Measurements from ENCODE around the gene ADIPOR2. TPM values are rescaled to one million over a fixed set of nuclear protein-coding genes. Genes with fewer than 3 reads are reported as not detected.

The ADIPOR2 gene
- total RNA-seq, 2 experiments from 2014 or later = 24.7 to 51.1 TPM

DNA sequence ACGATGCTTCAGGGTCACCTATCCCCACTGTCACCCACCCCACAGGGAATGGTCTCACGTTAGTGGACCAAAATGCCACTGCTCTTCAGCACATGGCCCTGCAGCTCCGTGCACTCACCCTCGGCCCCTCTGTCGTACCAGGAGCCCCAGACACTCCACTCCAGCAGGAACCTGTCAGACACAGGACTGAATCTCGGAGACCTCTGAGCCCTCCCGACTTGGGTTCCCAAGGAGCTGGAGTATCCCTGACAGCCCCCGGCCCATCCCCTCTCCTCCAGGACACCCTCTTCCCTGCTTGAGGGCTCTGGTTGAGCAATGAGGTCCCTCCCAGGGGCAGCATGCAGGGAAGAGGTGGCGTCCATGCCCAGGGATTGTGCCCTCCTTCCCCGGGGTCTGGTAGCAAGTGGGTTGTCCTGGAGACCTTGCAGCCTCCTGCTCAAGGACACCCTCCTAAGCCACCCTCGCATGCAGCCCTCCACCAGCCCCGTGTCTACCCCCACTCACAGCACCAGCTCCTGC, 109.1 kb downstream of the ADIPOR2 start:
- no peak for DNase-seq (ENCODE audit: low spot score)
- Histone ChIP-seq H3K27ac (ENCODE audit: low read depth, low read length, poor library complexity, severe bottlenecking) (no peak overlapping the region), H3K4me1 (ENCODE audit: insufficient read depth, low read length, poor library complexity, severe bottlenecking) (peaks cover 25% of the 10 kb centered on the region), H3K79me2 (ENCODE audit: insufficient read depth, low read depth, low read length) (no peaks in the 10 kb centered on the region), H3K36me3 (ENCODE audit: insufficient read depth, low read length) (no peaks in the 10 kb centered on the region), H2AFZ (ENCODE audit: low read length) (no peak overlapping the region), H3K4me2 (ENCODE audit: low read length) (no peak overlapping the region), H3K9me2 (ENCODE audit: insufficient read depth, low read length) (no peaks in the 10 kb centered on the region), H3K9me3 (ENCODE audit: low read length) (no peaks in the 10 kb centered on the region), H4K20me1 (ENCODE audit: insufficient read depth, low read length) (no peaks in the 10 kb centered on the region), H3K4me3 (ENCODE audit: low read depth, low read length, poor library complexity, severe bottlenecking) (no peak overlapping the region)
- TF ChIP-seq CTCF (conservative IDR thresholded peaks at IDR 0.05; ENCODE audit: low read length) = no peak
- TF ChIP-seq EZH2phosphoT487 (IDR thresholded peaks at IDR 0.05; ENCODE audit: borderline replicate concordance, low read depth, low read length) = no peak
- CTCF ChIA-PET (ENCODE audit: unreplicated experiment) = interaction anchor here (0.6 kb wide), 1 partner anchor 958 kb away, joined by 3 read pairs; no protein-coding TSS in a partner anchor
- POLR2A ChIA-PET = interaction anchor here (0.5 kb wide), 1 partner anchor 54 kb away, joined by 3 read pairs; no protein-coding TSS in a partner anchor
- intact Hi-C loops (cut with micrococcal nuclease; ENCODE audit: unreplicated experiment) = loop anchor here (1.0 to 10.0 kb wide), 2 partner anchors 140 to 485 kb away; no protein-coding TSS in a partner anchor
- no TSS peak for BruUV-seq (replicated peaks)

GRCh38 chr12:1800401-1801302, 109.8 kb downstream of the ADIPOR2 start:
- Histone ChIP-seq H3K4me2 (ENCODE audit: low read length) (no peak overlapping the region), H2AFZ (ENCODE audit: low read length) (no peak overlapping the region), H3K27ac (ENCODE audit: low read depth, low read length, poor library complexity, severe bottlenecking) (no peak overlapping the region), H3K36me3 (ENCODE audit: insufficient read depth, low read length) (no peaks in the 10 kb centered on the region), H3K4me1 (ENCODE audit: insufficient read depth, low read length, poor library complexity, severe bottlenecking) (peaks cover 18% of the 10 kb centered on the region), H4K20me1 (ENCODE audit: insufficient read depth, low read length) (no peaks in the 10 kb centered on the region), H3K4me3 (ENCODE audit: low read depth, low read length, poor library complexity, severe bottlenecking) (no peak overlapping the region), H3K9me2 (ENCODE audit: insufficient read depth, low read length) (no peaks in the 10 kb centered on the region), H3K9me3 (ENCODE audit: low read length) (no peaks in the 10 kb centered on the region), H3K79me2 (ENCODE audit: insufficient read depth, low read depth, low read length) (no peaks in the 10 kb centered on the region)
- peak; percentile 72 for TF ChIP-seq CTCF (conservative IDR thresholded peaks at IDR 0.05; ENCODE audit: low read length)
- TF ChIP-seq EZH2phosphoT487 (IDR thresholded peaks at IDR 0.05; ENCODE audit: borderline replicate concordance, low read depth, low read length) = no peak
- DNase-seq (ENCODE audit: low spot score) = peak; percentile 68
- no TSS peak for BruUV-seq (replicated peaks)
- POLR2A ChIA-PET = interaction anchor here (0.5 kb wide), 1 partner anchor 55 kb away, joined by 3 read pairs; no protein-coding TSS in a partner anchor
- intact Hi-C loops (cut with micrococcal nuclease; ENCODE audit: unreplicated experiment) = loop anchor here (1.0 kb wide), 1 partner anchor 140 kb away; no protein-coding TSS in a partner anchor
- CTCF ChIA-PET (ENCODE audit: unreplicated experiment) = interaction anchor here (0.6 to 0.9 kb wide), 3 partner anchors 26 to 958 kb away, joined by 3 to 10 read pairs (median 8); no protein-coding TSS in a partner anchor
